CD14-positive monocyte (primary cell): ENCODE results near the gene FUCA2. TPM values are rescaled to one million over a fixed set of nuclear protein-coding genes. Genes with fewer than 3 reads are reported as not detected.

Experiments used
- DNase-seq, 3 donors: peaks; one replicate each; pipeline ENCODE4 v3.0.0-alpha.2; 2011 to 2022
- H2AFZ ChIP-seq: 2 replicates; pipeline ENCODE4 v1.6.0; 2012; ENCODE audit warnings: mild to moderate bottlenecking, low read depth, low read length, inconsistent platforms; ENCODE audit not compliant: insufficient read depth, poor library complexity, severe bottlenecking
- H3K27ac ChIP-seq, 2 donors: 1 replicate in 1 of 2; 2 replicates in 1 of 2; pipeline ENCODE4 v1.5.1; 2012 to 2013; ENCODE audit warnings: low read length in 2 of 2, control low read depth in 1 of 2, inconsistent platforms in 1 of 2, low read depth in 1 of 2, mild to moderate bottlenecking in 1 of 2
- H3K27me3 ChIP-seq, 2 donors: one replicate each; pipeline versions ENCODE4 v1.6.0 to v1.6.1; 2011 to 2013; ENCODE audit warnings: low read length in 2 of 2; ENCODE audit not compliant: control insufficient read depth in 2 of 2, insufficient read depth in 2 of 2
- H3K36me3 ChIP-seq, 2 donors: replicated peaks in 1 of 2; 1 replicate in 1 of 2; 2 replicates in 1 of 2; pipeline versions ENCODE4 v1.5.1 to v1.6.1; 2012 to 2013; ENCODE audit warnings: low read length in 2 of 2, control low read depth in 1 of 2, inconsistent platforms in 1 of 2, mild to moderate bottlenecking in 1 of 2; ENCODE audit not compliant: insufficient read depth in 2 of 2, control insufficient read depth in 1 of 2
- H3K4me1 ChIP-seq, 2 donors: 1 replicate in 1 of 2; 2 replicates in 1 of 2; pipeline versions ENCODE4 v1.5.1 to v1.6.1; 2012 to 2013; ENCODE audit warnings: low read length in 2 of 2, control low read depth in 1 of 2, inconsistent platforms in 1 of 2, mild to moderate bottlenecking in 1 of 2, moderate library complexity in 1 of 2; ENCODE audit not compliant: insufficient read depth in 2 of 2, control insufficient read depth in 1 of 2
- H3K4me2 ChIP-seq: replicated peaks from 2 replicates; pipeline ENCODE3; 2012; ENCODE audit warnings: low read length, moderate library complexity, mild to moderate bottlenecking; ENCODE audit not compliant: poor library complexity, severe bottlenecking; ENCODE audit errors: extremely low read depth
- H3K4me3 ChIP-seq, 3 experiments: fragments of 200-600 bp in 1 of 3; sonication (generic) in 1 of 3; replicated peaks in 1 of 3; 1 replicate in 2 of 3; 2 replicates in 1 of 3; pipeline ENCODE4 v1.5.1; 2011 to 2013; ENCODE audit warnings: low read length in 3 of 3, mild to moderate bottlenecking in 3 of 3, control low read depth in 2 of 3, low read depth in 2 of 3, inconsistent platforms in 1 of 3, moderate library complexity in 1 of 3
- H3K79me2 ChIP-seq: 2 replicates; pipeline ENCODE4 v1.6.0; 2012; ENCODE audit warnings: mild to moderate bottlenecking, control low read depth, inconsistent platforms, low read length, moderate library complexity; ENCODE audit not compliant: insufficient read depth
- H3K9ac ChIP-seq: 2 replicates; pipeline ENCODE4 v1.6.0; 2017; ENCODE audit warnings: low read length, mild to moderate bottlenecking; ENCODE audit not compliant: insufficient read depth, poor library complexity, severe bottlenecking
- H3K9me3 ChIP-seq, 2 donors: replicated peaks in 1 of 2; 1 replicate in 1 of 2; 2 replicates in 1 of 2; pipeline versions ENCODE4 v1.5.1 to v1.6.1; 2012 to 2013; ENCODE audit warnings: low read length in 2 of 2, control low read depth in 1 of 2; ENCODE audit not compliant: control insufficient read depth in 1 of 2, insufficient read depth in 1 of 2
- H4K20me1 ChIP-seq: 2 replicates; pipeline ENCODE4 v1.6.0; 2012; ENCODE audit warnings: mild to moderate bottlenecking, low read length, control low read depth, moderate library complexity; ENCODE audit not compliant: insufficient read depth
- H3K27ac Mint-ChIP-seq, 7 donors: one replicate each; pipeline ENCODE4 v1.8.0; 2020; ENCODE audit warnings: mild to moderate bottlenecking in 7 of 7, mixed read lengths in 7 of 7, moderate library complexity in 6 of 7, inconsistent platforms in 2 of 7
- H3K27me3 Mint-ChIP-seq, 3 donors: one replicate each; pipeline ENCODE4 v1.8.0; 2021 to 2022; ENCODE audit warnings: low read depth in 3 of 3, mild to moderate bottlenecking in 3 of 3, mixed read lengths in 3 of 3, moderate library complexity in 3 of 3, inconsistent platforms in 1 of 3
- H3K36me3 Mint-ChIP-seq, 2 donors: one replicate each; pipeline ENCODE4 v1.8.0; 2020; ENCODE audit warnings: mixed read lengths in 2 of 2, inconsistent platforms in 1 of 2, mild to moderate bottlenecking in 1 of 2
- H3K4me1 Mint-ChIP-seq: one replicate; pipeline ENCODE4 v1.8.0; 2020; ENCODE audit warnings: mild to moderate bottlenecking, mixed read lengths
- H3K4me3 Mint-ChIP-seq, 2 donors: one replicate each; pipeline ENCODE4 v1.8.0; 2020; ENCODE audit warnings: mild to moderate bottlenecking in 2 of 2, mixed read lengths in 2 of 2, moderate library complexity in 1 of 2
- H3K9me3 Mint-ChIP-seq, 7 donors: one replicate each; pipeline ENCODE4 v1.8.0; 2020 to 2022; ENCODE audit warnings: mixed read lengths in 7 of 7, mild to moderate bottlenecking in 6 of 7, moderate library complexity in 6 of 7, inconsistent platforms in 2 of 7
- CTCF ChIP-seq: fragments of 200-600 bp; IDR thresholded peaks from one replicate; pipeline ENCODE4 v1.8.0; 2022; ENCODE audit warnings: antibody characterized with exemption, mild to moderate bottlenecking
- WGBS: methylation state at CpG from one replicate; pipeline ENCODE4 v1.1.5; 2013; ENCODE audit warnings: missing lambda C conversion rate; ENCODE audit not compliant: insufficient coverage; 5-methylcytosine and 5-hydroxymethylcytosine counted together
- intact Hi-C, 2 donors: fragments of 100-400 bp; cut with micrococcal nuclease; formaldehyde crosslinking; loops; one replicate each; pipeline versions ENCODE4 v1.15.0 to v1.15.1; 2023
- polyA plus RNA-seq, 3 donors: library from polyadenylated mRNA; depleted of rRNA in 1 of 3; unstranded in 2 of 3; stranded (reverse) in 1 of 3; fragments of 300-500 nt in 2 of 3; fragments of >200 nt in 1 of 3; fragmentation: Illumina TruSeq in 2 of 3; gene quantifications; 1 replicate in 2 of 3; 2 replicates in 1 of 3; pipeline ENCODE4 v1.2.3, GENCODE V29; 2012 to 2021

FUCA2 gene
- polyA plus RNA-seq, 3 donors, result 35.7 to 93.5 (median 83.7) TPM

- peaks cover 12% of the 10 kb centered on the region for H3K4me1 Mint-ChIP-seq
- H4K20me1 ChIP-seq, result peaks cover 21% of the 10 kb centered on the region
- H2AFZ ChIP-seq, result no peak overlapping the region
- H3K4me3 Mint-ChIP-seq, result no peak overlapping the region
- H3K27ac ChIP-seq, result peak overlapping the region in 1 of 2 donors; percentile 16
- intact Hi-C loops, result loop anchor here in 1 of 2 donors (10.0 kb wide), 1 partner anchor 394 kb away; no protein-coding TSS in a partner anchor
- H3K4me3 ChIP-seq, result no peak overlapping the region
- 92% methylated on average over 8 of the region's 9 CpGs for WGBS
- no peak for TF ChIP-seq CTCF
- peaks cover 71% of the 10 kb centered on the region for H3K79me2 ChIP-seq
- no peak overlapping the region for H3K9ac ChIP-seq
- H3K27me3 Mint-ChIP-seq, result no peaks in the 10 kb centered on the region
- peaks cover 0 to 3% of the 10 kb centered on the region in 2 donors for H3K9me3 ChIP-seq
- H3K27me3 ChIP-seq, result no peaks in the 10 kb centered on the region
- no peak overlapping the region for H3K4me2 ChIP-seq
- H3K9me3 Mint-ChIP-seq, result peaks cover 0 to 5% (median 0%) of the 10 kb centered on the region in 7 donors
- no peak for DNase-seq
- H3K36me3 Mint-ChIP-seq, result peaks cover 34 to 45% of the 10 kb centered on the region in 2 donors
- H3K36me3 ChIP-seq, result peaks cover 5 to 33% of the 10 kb centered on the region in 2 donors
- H3K27ac Mint-ChIP-seq, result peak overlapping the region in 2 of 7 donors; percentile 55 to 67
- H3K4me1 ChIP-seq, result peaks cover 0 to 9% of the 10 kb centered on the region in 2 donors
These were observed 49.7 kb upstream of the FUCA2 start for GRCh38 chr6:143561105-143561704.

GRCh38 chr6:143559051-143559660, 47.6 kb upstream of the FUCA2 start:
- no peak for DNase-seq
- H2AFZ ChIP-seq, result no peak overlapping the region
- peaks cover 0 to 3% of the 10 kb centered on the region in 2 donors for H3K9me3 ChIP-seq
- H3K27ac Mint-ChIP-seq, result no peak overlapping the region
- WGBS, result no CpG with 5 or more reads among the region's 3 CpGs
- H3K9me3 Mint-ChIP-seq, result peaks cover 0 to 5% (median 0%) of the 10 kb centered on the region in 7 donors
- no peaks in the 10 kb centered on the region for H3K27me3 ChIP-seq
- peaks cover 41% of the 10 kb centered on the region for H4K20me1 ChIP-seq
- intact Hi-C loops, result no loop called here
- H3K27ac ChIP-seq, result no peak overlapping the region
- no peak overlapping the region for H3K4me3 ChIP-seq
- peaks cover 5 to 33% of the 10 kb centered on the region in 2 donors for H3K36me3 ChIP-seq
- peaks cover 26% of the 10 kb centered on the region for H3K4me1 Mint-ChIP-seq
- H3K4me1 ChIP-seq, result peaks cover 9 to 10% of the 10 kb centered on the region in 2 donors
- no peaks in the 10 kb centered on the region for H3K27me3 Mint-ChIP-seq
- peaks cover 35 to 46% of the 10 kb centered on the region in 2 donors for H3K36me3 Mint-ChIP-seq
- H3K4me2 ChIP-seq, result no peak overlapping the region
- no peak overlapping the region for H3K4me3 Mint-ChIP-seq
- no peak for TF ChIP-seq CTCF
- no peak overlapping the region for H3K9ac ChIP-seq
- peaks cover 74% of the 10 kb centered on the region for H3K79me2 ChIP-seq
